Muscle layer of colon (tissue), 2 donors: ENCODE data around the gene KRT78.

Experiments used
- H3K27ac ChIP-seq: one replicate; pipeline ENCODE4 v1.7.0; 2013; ENCODE audit warnings: low read depth, mild to moderate bottlenecking, low read length, moderate library complexity
- H3K27me3 ChIP-seq, 2 donors: one replicate each; pipeline ENCODE4 v1.7.0; 2013; ENCODE audit warnings: low read length in 2 of 2, mild to moderate bottlenecking in 2 of 2; ENCODE audit not compliant: insufficient read depth in 2 of 2, control insufficient read depth in 1 of 2
- H3K36me3 ChIP-seq: one replicate; pipeline ENCODE4 v1.7.0; 2013; ENCODE audit warnings: mild to moderate bottlenecking, low read length; ENCODE audit not compliant: insufficient read depth
- H3K4me1 ChIP-seq: one replicate; pipeline ENCODE4 v1.7.0; 2013; ENCODE audit warnings: mild to moderate bottlenecking, low read length; ENCODE audit not compliant: insufficient read depth
- H3K4me3 ChIP-seq, 2 donors: one replicate each; pipeline ENCODE4 v1.7.0; 2013; ENCODE audit warnings: low read length in 2 of 2, low read depth in 1 of 2, mild to moderate bottlenecking in 1 of 2, moderate library complexity in 1 of 2
- H3K9ac ChIP-seq: one replicate; pipeline ENCODE4 v1.7.0; 2013; ENCODE audit warnings: low read length
- H3K9me3 ChIP-seq: one replicate; pipeline ENCODE4 v1.7.0; 2013; ENCODE audit warnings: mild to moderate bottlenecking, low read length
- donor health status: abdominal sarcoma.
- donor health status: Adenocarcinoma of cecum.

Gene KRT78

DNA sequence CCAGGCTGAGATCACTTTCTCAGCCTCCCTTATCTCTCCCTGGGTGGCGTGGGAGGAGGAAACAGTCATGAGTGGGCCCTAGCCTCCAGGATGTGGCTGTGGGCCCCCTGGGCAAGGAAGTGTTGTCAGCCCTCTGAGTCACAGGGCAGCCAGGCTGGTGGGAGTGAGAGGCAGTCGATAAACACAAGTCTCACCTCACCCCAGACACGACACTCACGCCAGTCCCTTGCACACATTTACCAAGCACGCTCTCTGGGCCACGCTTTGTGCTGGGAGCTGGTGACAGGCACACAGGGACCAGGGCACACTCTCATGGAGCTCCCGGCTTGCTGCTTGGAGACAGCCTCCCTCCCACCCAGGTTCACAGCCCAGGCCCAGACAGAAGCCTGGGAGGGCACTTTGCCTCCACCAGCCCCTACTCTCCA lies 12.7 kb downstream of the KRT78 start:
- Histone ChIP-seq H3K27ac (no peak overlapping the region), H3K4me3 (no peak overlapping the region), H3K9me3 (no peaks in the 10 kb centered on the region), H3K27me3 (no peaks in the 10 kb centered on the region), H3K36me3 (no peaks in the 10 kb centered on the region), H3K9ac (no peak overlapping the region), H3K4me1 (no peaks in the 10 kb centered on the region)

DNA sequence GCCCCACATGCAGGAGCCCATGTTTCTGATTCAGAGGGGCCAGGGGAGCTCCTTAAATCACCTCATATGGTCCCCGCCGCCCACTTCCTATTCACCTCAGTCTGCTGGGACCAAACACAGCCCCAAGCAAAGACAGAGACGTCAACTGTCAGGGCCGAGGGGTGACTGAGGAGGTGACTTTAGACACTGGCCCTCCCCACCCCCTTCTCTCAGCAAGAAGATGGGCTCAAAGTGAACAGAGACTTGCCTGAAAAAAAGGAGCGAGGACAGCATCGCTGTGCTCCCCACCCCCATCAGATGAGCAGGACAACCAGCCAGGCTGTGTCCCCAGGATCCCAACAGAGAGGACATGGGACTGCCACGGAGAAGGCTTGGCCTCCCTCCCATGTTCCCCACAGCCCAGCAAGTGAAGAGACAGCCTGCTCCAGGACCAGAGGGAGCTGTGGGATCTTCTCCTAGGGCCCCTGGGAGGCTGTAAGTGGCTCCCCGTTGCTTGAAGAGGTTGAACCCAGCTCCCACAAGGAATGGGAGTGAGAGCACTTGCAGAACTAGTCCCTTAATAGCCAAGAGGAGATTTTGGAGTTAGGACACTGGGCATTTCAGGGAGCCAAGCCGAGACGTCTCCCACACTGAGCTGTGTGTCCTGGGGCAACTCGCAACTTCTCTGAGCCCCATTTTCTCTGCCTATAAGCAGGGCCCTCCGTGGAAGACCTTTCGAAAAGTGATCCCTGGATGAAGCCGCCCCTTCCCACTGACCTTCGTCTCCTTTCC lies 13.3 kb downstream of the KRT78 start:
- Histone ChIP-seq H3K9ac (no peak overlapping the region), H3K27ac (no peak overlapping the region), H3K4me1 (no peaks in the 10 kb centered on the region), H3K27me3 (no peaks in the 10 kb centered on the region), H3K4me3 (no peak overlapping the region), H3K36me3 (no peaks in the 10 kb centered on the region), H3K9me3 (no peaks in the 10 kb centered on the region)

DNA sequence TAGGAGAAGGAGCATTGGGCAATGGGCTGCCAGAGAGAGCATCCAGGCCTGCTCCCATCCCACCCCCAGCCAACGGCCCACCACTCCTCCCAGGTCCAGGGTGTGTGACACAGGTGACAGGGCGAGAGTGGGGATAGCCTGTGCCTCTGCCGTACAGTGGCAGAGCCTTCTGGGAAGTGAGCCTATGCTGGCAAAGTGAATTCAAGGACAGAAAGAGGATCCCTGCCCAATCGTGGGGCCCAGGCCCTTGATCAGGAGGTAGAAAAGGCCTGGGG lies 14.1 kb downstream of the KRT78 start:
- no peak overlapping the region for H3K4me3 ChIP-seq
- no peaks in the 10 kb centered on the region for H3K36me3 ChIP-seq
- H3K9ac ChIP-seq = no peak overlapping the region
- H3K27ac ChIP-seq = no peak overlapping the region
- H3K4me1 ChIP-seq = no peaks in the 10 kb centered on the region
- H3K27me3 ChIP-seq = no peaks in the 10 kb centered on the region
- no peaks in the 10 kb centered on the region for H3K9me3 ChIP-seq

DNA sequence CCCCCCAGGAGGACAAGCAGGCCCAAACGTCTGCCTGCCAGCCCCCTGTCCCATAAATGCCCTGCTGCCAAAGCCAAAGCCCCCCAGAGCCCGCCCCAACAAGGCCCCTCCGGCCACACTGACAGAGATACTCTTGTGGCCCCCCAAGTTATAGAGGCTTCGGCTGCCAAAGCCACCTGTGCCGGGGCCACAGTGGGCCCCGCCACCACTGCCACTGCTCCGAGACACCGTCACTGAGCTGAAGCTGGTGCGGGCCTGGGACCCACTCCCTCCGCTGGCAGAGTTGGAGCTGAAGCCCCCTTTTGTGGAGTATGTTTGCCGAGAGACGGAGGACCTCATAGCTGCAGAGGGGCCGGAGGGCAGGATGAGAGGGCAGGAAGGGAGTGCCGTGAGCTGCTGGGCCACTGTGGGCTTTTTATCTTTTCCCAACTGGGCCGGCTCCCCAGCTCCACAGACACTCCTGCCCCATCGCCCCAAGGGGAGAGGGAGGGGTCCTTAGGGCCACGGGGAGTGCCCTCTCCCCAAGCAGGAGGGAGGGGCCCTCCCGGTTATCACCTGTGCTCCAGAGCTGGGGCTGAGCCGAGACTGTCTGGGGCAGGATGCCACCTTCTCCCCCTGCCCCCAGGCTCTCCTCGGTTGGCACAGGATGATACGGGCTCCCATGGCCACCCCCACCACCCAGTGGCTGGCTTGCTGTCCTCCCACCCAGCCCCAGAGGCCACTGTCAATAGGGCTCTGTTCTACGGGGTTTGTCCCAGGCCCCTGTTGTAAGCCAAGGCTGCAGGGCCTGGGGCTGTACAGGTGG lies 14.7 kb downstream of the KRT78 start, which contains the start of gene KRT79:
KRT79 (minus strand) TSS at position 390 of the 805 bp plus-strand sequence; CDS start at position 339, 51 bp downstream.
- Histone ChIP-seq H3K9ac (no peak within 1 kb of the TSS), H3K4me1 (no peaks in the 10 kb centered on the region), H3K27me3 (no peaks in the 10 kb centered on the region)

DNA sequence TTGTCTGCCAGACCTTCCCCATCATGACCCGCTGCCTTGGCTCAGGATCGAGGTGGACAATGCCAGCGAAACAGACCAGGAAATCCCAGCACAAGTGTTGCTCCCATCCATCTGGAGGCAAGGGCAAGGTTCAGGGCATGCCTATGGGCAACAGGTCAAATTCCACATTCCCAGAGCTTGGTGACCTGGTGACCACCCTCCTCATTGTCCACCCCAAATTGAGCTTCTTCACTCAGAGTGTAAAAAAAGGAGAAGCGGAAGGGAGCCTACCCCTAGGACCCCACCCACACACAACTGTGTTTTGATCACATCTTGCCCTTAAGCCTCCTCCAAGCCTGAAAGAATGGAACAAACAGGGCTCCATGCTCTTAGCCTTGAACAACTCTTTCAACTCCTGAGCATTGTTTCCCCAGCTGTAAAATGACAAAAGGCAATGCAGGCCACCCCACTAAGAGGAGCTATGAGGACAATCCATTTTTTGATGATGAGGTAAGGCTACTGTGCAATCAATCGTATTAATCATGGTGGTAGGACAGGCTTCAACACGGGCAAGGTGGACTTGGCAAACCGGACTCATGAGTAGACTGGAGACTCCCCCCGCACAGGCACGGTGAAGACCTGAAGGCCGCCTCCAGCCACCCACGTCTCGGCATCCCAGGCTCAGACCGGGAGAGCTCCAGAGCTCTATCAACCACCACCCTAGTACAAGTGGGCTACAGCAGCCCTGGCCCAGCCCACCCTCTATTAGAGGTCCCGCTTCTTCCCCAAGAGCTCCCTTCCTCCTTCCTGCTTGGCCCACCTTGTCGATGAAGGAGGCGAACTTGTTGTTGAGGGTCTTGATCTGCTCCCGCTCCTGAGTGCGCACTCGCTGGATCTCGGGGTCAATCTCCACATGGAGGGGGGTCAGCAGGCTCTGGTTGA lies 15.5 kb downstream of the KRT78 start:
- H3K4me1 ChIP-seq = no peaks in the 10 kb centered on the region
- no peaks in the 10 kb centered on the region for H3K36me3 ChIP-seq
- no peak overlapping the region for H3K9ac ChIP-seq
- H3K27me3 ChIP-seq = no peaks in the 10 kb centered on the region
- no peak overlapping the region for H3K4me3 ChIP-seq
- H3K27ac ChIP-seq = no peak overlapping the region
- no peaks in the 10 kb centered on the region for H3K9me3 ChIP-seq

More for the DNA sequence above, 14.7 kb downstream of the KRT78 start, which contains the start of gene KRT79:
- no peaks in the 10 kb centered on the region for H3K36me3 ChIP-seq
- no peak within 1 kb of the TSS for H3K4me3 ChIP-seq
- H3K27ac ChIP-seq = no peak within 1 kb of the TSS
- H3K9me3 ChIP-seq = no peaks in the 10 kb centered on the region

DNA sequence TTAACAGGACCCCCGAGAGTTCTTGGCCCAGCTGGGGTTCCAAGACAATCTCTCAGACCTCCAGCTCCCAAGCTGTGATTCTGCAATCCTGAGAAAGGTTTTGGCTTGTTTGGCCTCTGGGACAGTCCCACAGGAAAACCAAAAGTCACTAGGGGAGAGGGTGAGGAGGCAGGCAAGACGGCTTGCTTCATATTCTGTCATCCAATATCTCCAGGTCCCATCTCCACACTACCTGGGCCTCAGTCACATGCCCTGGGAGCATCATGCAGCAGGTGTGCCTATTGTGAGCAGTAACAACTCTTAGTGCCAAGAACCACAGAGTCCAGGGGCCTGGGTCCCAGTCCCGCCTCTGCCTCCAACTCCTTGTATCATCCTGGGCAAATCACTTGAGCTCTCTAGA lies 16.3 kb downstream of the KRT78 start:
- no peak overlapping the region for H3K9ac ChIP-seq
- no peak overlapping the region for H3K4me3 ChIP-seq
- no peaks in the 10 kb centered on the region for H3K4me1 ChIP-seq
- no peaks in the 10 kb centered on the region for H3K27me3 ChIP-seq
- H3K9me3 ChIP-seq = no peaks in the 10 kb centered on the region
- H3K27ac ChIP-seq = no peak overlapping the region
- no peaks in the 10 kb centered on the region for H3K36me3 ChIP-seq

DNA sequence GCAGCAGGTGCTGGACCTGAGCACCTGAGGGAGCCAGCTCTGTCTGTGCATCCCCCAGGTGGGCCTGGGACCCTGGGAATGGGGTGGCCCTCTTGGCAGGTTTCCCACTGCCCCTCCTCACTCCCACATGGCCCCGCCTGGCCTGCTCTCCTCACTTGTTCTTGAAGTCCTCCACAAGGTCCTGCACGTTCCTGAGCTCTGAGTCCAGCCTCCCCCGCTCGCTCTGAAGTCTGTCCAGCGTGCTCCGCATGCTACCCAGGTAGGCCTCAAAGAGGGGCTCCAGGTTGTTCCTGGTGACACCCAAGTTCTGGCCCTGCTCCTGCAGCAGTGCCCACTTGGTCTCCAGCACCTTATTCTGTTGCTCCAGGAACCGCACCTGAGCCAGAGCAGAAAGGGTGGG lies 17.5 kb downstream of the KRT78 start:
- no peaks in the 10 kb centered on the region for H3K36me3 ChIP-seq
- H3K4me1 ChIP-seq = no peaks in the 10 kb centered on the region
- no peak overlapping the region for H3K4me3 ChIP-seq
- H3K9ac ChIP-seq = no peak overlapping the region
- H3K9me3 ChIP-seq = no peaks in the 10 kb centered on the region
- no peaks in the 10 kb centered on the region for H3K27me3 ChIP-seq
- no peak overlapping the region for H3K27ac ChIP-seq

DNA sequence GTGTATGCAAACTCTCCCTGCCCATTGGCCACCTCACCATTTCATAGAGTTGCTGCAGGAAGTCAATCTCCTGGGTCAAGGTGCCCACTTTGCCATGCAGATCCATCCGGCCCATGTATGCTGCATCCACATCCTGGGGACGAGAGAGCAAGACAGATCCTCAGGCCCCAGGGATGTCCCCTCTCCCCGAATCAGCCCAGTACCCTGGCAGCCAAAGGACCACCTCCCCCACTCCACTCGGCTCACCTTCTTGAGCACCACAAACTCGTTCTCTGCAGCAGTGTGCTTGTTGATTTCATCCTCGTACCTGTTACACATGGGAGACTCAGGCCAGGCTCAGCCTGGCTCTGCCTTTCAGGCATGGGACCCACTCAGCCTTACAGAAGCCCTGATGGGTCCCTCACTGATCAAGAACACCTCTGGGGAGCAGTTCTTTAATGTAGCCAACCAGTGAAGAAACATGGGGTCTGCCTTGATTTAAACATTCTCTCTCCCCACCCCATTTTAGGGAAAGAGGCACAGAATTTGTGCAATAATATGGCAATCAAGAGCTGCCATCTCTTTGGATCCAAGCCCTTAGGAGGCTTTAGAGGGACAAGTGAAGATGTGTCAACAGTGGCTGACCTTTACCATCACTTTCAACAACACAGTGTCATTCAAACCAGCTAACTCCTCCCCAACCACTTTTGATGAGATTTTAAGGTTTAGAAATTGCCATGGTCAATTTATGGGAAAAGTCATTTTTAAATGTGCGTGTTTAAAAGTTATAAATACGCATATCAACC lies 18.6 kb downstream of the KRT78 start:
- H3K27me3 ChIP-seq = no peaks in the 10 kb centered on the region
- no peak overlapping the region for H3K9ac ChIP-seq
- H3K4me1 ChIP-seq = no peaks in the 10 kb centered on the region
- H3K4me3 ChIP-seq = no peak overlapping the region
- no peak overlapping the region for H3K27ac ChIP-seq
- H3K9me3 ChIP-seq = no peaks in the 10 kb centered on the region
- no peaks in the 10 kb centered on the region for H3K36me3 ChIP-seq

DNA sequence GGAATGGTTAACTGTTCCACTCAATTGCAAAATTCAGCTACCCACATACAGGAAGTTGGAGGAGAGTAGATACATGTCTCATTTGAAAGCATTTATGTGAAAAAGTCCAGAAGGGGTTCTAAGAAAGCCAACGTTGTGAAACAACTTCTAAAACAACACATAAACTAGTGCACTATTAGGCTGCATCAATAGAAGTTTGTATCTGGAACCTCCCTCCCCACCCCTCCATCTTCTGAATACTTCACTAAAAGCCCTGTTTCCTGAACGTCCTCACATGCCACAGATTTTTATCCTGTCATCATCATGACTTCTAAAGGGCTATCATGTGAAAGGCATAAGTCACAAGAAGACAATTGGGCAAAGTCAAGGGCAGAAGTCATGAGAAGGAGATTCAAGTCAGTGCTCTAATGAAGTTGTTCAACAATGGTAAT lies 20.2 kb downstream of the KRT78 start:
- no peaks in the 10 kb centered on the region for H3K36me3 ChIP-seq
- no peaks in the 10 kb centered on the region for H3K27me3 ChIP-seq
- H3K27ac ChIP-seq = no peak overlapping the region
- no peak overlapping the region for H3K4me3 ChIP-seq
- no peaks in the 10 kb centered on the region for H3K9me3 ChIP-seq
- no peaks in the 10 kb centered on the region for H3K4me1 ChIP-seq
- H3K9ac ChIP-seq = no peak overlapping the region

DNA sequence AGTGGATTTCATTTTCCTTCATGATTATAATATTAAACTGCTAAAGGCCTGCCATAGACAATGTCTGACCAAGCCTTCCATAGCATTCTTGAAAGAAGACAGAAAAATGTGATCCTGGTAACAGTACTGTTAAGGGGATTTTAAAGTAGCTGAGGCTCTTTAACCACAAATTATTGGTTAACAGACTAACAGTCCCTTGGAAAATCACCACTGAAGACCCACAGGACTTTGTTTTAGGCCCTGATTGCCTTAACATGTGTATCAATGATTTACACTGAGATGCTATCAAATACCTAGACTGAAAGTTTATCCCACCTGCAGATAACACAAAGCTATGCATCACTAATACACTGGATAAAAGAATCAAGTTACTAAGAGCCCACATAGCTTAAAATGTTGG lies 20.6 kb downstream of the KRT78 start:
- no peaks in the 10 kb centered on the region for H3K36me3 ChIP-seq
- no peak overlapping the region for H3K9ac ChIP-seq

More for the DNA sequence above, 20.6 kb downstream of the KRT78 start:
- no peaks in the 10 kb centered on the region for H3K4me1 ChIP-seq
- H3K27ac ChIP-seq = no peak overlapping the region
- no peak overlapping the region for H3K4me3 ChIP-seq
- no peaks in the 10 kb centered on the region for H3K9me3 ChIP-seq
- H3K27me3 ChIP-seq = no peaks in the 10 kb centered on the region
